HEK293 (cell line): ENCODE results near the gene KCNJ15.

Experiments
- CTCF ChIA-PET: fragments of 350-600 bp; formaldehyde crosslinking; extraction: SDS; loops from one replicate; lab custom pipeline; 2021; ENCODE audit warnings: antibody characterized with exemption; lab: Yijun Ruan, JAX
- POLR2A ChIA-PET: fragments of 300-600 bp; formaldehyde crosslinking; extraction: SDS; loops from one replicate; lab custom pipeline; 2020; ENCODE audit warnings: antibody characterized with exemption, inconsistent platforms; lab: Yijun Ruan, JAX
- H3K27ac ChIP-seq: fragments of 200-500 bp; sonication (Bioruptor generic); 2 replicates; pipeline ENCODE4 v1.5.1; 2014; ENCODE audit warnings: low read depth, low read length, control low read depth, inconsistent platforms; ENCODE audit errors: extremely low read depth
- H3K36me3 ChIP-seq, 2 experiments: fragments of 200-500 bp in 1 of 2; sonication (Bioruptor generic) in 1 of 2; 1 replicate in 1 of 2; 2 replicates in 1 of 2; pipeline ENCODE4 v1.5.1; 2014 to 2017; ENCODE audit warnings: inconsistent platforms in 2 of 2, low read length in 2 of 2; ENCODE audit not compliant: control insufficient read depth in 2 of 2, insufficient read depth in 1 of 2
- H3K4me1 ChIP-seq: fragments of 200-500 bp; sonication (Bioruptor generic); 2 replicates; pipeline ENCODE4 v1.5.1; 2014; ENCODE audit warnings: mild to moderate bottlenecking, low read length, inconsistent platforms; ENCODE audit not compliant: control insufficient read depth, insufficient read depth
- H3K4me3 ChIP-seq: 2 replicates; pipeline ENCODE4 v1.5.1; 2011; ENCODE audit warnings: low read depth, mild to moderate bottlenecking, control low read depth, low read length, moderate library complexity
- H3K9me3 ChIP-seq: fragments of 200-500 bp; sonication (Bioruptor generic); 2 replicates; pipeline ENCODE4 v1.5.1; 2014; ENCODE audit warnings: low read depth, low read length, inconsistent platforms; ENCODE audit not compliant: control insufficient read depth, insufficient read depth
- BCL11B ChIP-seq: fragments of 450-650 bp; formaldehyde crosslinking; IDR thresholded peaks from 2 replicates; pipeline ENCODE4 v1.5.1; 2016; ENCODE audit warnings: low read depth, missing biosample characterization, missing genetic modification characterization
- GFI1B ChIP-seq: fragments of 450-650 bp; formaldehyde crosslinking; IDR thresholded peaks from 2 replicates; pipeline ENCODE4 v1.5.1; 2016; ENCODE audit warnings: missing biosample characterization, missing genetic modification characterization
- GLI2 ChIP-seq: fragments of 450-650 bp; formaldehyde crosslinking; IDR thresholded peaks from 2 replicates; pipeline ENCODE4; 2017; ENCODE audit warnings: missing biosample characterization, missing genetic modification characterization, low read depth, borderline replicate concordance
- GLI4 ChIP-seq: fragments of 450-650 bp; formaldehyde crosslinking; IDR thresholded peaks from 2 replicates; pipeline ENCODE4 v1.5.1; 2016; ENCODE audit warnings: missing biosample characterization, missing genetic modification characterization
- HOXC10 ChIP-seq: sonication (generic); formaldehyde crosslinking; IDR thresholded peaks from 2 replicates; pipeline ENCODE4 v1.8.1; 2023; ENCODE audit warnings: mild to moderate bottlenecking, missing genetic modification reagents
- KLF16 ChIP-seq: fragments of 450-650 bp; formaldehyde crosslinking; IDR thresholded peaks from 2 replicates; pipeline ENCODE4 v1.5.1; 2017; ENCODE audit warnings: missing biosample characterization, missing genetic modification characterization
- SETDB1 ChIP-seq: IDR thresholded peaks from one replicate; pipeline ENCODE4 v1.6.1; 2017; ENCODE audit warnings: mild to moderate bottlenecking, low read length, moderate library complexity, mixed read lengths; ENCODE audit not compliant: insufficient read length
- TRIM28 ChIP-seq: IDR thresholded peaks from 2 replicates; pipeline ENCODE4 v1.6.1; 2011; ENCODE audit warnings: low read length, control low read depth, borderline replicate concordance
- YY2 ChIP-seq: fragments of 450-650 bp; formaldehyde crosslinking; IDR thresholded peaks from 2 replicates; pipeline ENCODE4 v1.5.1; 2016; ENCODE audit warnings: missing biosample characterization, missing genetic modification characterization
- ZBTB21 ChIP-seq: fragments of 450-650 bp; formaldehyde crosslinking; IDR thresholded peaks from 2 replicates; pipeline ENCODE4 v1.5.1; 2017; ENCODE audit warnings: missing biosample characterization, missing genetic modification characterization
- ZBTB8A ChIP-seq: fragments of 450-650 bp; formaldehyde crosslinking; IDR thresholded peaks from 2 replicates; pipeline ENCODE4 v1.5.1; 2016; ENCODE audit warnings: missing biosample characterization, missing genetic modification characterization
- ZNF112 ChIP-seq: fragments of 450-650 bp; formaldehyde crosslinking; IDR thresholded peaks from 2 replicates; pipeline ENCODE4 v1.5.0; 2017; ENCODE audit warnings: missing biosample characterization, missing genetic modification characterization
- ZNF138 ChIP-seq: fragments of 450-650 bp; formaldehyde crosslinking; IDR thresholded peaks from 2 replicates; pipeline ENCODE4 v1.5.1; 2016; ENCODE audit warnings: missing biosample characterization, missing genetic modification characterization, borderline replicate concordance
- ZNF155 ChIP-seq: fragments of 450-650 bp; formaldehyde crosslinking; IDR thresholded peaks from 2 replicates; pipeline ENCODE4 v1.5.1; 2016; ENCODE audit warnings: missing biosample characterization, missing genetic modification characterization
- ZNF248 ChIP-seq: fragments of 450-650 bp; formaldehyde crosslinking; IDR thresholded peaks from 2 replicates; pipeline ENCODE4 v1.5.1; 2017; ENCODE audit warnings: missing biosample characterization, missing genetic modification characterization
- ZNF274 ChIP-seq, 2 experiments: fragments of 200-500 bp in 1 of 2; fragments of 450-650 bp in 1 of 2; sonication (Bioruptor generic) in 1 of 2; formaldehyde crosslinking in 1 of 2; IDR thresholded peaks; 2 replicates each; pipeline versions ENCODE4 v1.5.1 to v1.6.1; 2014 to 2016; ENCODE audit warnings: borderline replicate concordance in 1 of 2, inconsistent platforms in 1 of 2, low read length in 1 of 2, missing biosample characterization in 1 of 2, missing genetic modification characterization in 1 of 2
- ZNF335 ChIP-seq: fragments of 450-650 bp; formaldehyde crosslinking; conservative IDR thresholded peaks from 2 replicates; pipeline ENCODE4 v1.5.1; 2016; ENCODE audit warnings: missing biosample characterization, missing genetic modification characterization
- ZNF341 ChIP-seq: fragments of 450-650 bp; formaldehyde crosslinking; IDR thresholded peaks from 2 replicates; pipeline ENCODE4; 2016; ENCODE audit warnings: low read depth, missing biosample characterization, missing genetic modification characterization
- ZNF350 ChIP-seq: fragments of 450-650 bp; formaldehyde crosslinking; IDR thresholded peaks from 2 replicates; pipeline ENCODE4 v1.5.0; 2017; ENCODE audit warnings: missing biosample characterization, mild to moderate bottlenecking, missing genetic modification characterization
- ZNF555 ChIP-seq: fragments of 450-650 bp; formaldehyde crosslinking; conservative IDR thresholded peaks from 2 replicates; pipeline ENCODE4 v1.5.1; 2017; ENCODE audit warnings: missing biosample characterization, mild to moderate bottlenecking, missing genetic modification characterization, inconsistent platforms
- ZNF571 ChIP-seq: fragments of 450-650 bp; formaldehyde crosslinking; IDR thresholded peaks from 2 replicates; pipeline ENCODE4 v1.5.0; 2017; ENCODE audit warnings: missing biosample characterization, missing genetic modification characterization
- ZNF777 ChIP-seq: fragments of 450-650 bp; formaldehyde crosslinking; IDR thresholded peaks from 2 replicates; pipeline ENCODE4 v1.5.1; 2017; ENCODE audit warnings: missing biosample characterization, missing genetic modification characterization, borderline replicate concordance
- TF ChIP-seq, protein P1 (sequence below): fragments of 450-650 bp; formaldehyde crosslinking; IDR thresholded peaks from 2 replicates; pipeline ENCODE4 v1.5.1; 2016; ENCODE audit warnings: missing biosample characterization, missing genetic modification characterization
- TF ChIP-seq, protein P2 (sequence below): fragments of 450-650 bp; formaldehyde crosslinking; IDR thresholded peaks from 2 replicates; pipeline ENCODE4 v1.5.1; 2017; ENCODE audit warnings: missing biosample characterization, missing genetic modification characterization
- TF ChIP-seq, protein P3 (sequence below): fragments of 450-650 bp; formaldehyde crosslinking; IDR thresholded peaks from 2 replicates; pipeline ENCODE4 v1.5.1; 2016; ENCODE audit warnings: missing biosample characterization, missing genetic modification characterization
- TF ChIP-seq, protein P4 (sequence below): fragments of 450-650 bp; formaldehyde crosslinking; IDR thresholded peaks from 2 replicates; pipeline ENCODE4 v1.5.1; 2017; ENCODE audit warnings: missing biosample characterization, missing genetic modification characterization

The KCNJ15 gene

DNA sequence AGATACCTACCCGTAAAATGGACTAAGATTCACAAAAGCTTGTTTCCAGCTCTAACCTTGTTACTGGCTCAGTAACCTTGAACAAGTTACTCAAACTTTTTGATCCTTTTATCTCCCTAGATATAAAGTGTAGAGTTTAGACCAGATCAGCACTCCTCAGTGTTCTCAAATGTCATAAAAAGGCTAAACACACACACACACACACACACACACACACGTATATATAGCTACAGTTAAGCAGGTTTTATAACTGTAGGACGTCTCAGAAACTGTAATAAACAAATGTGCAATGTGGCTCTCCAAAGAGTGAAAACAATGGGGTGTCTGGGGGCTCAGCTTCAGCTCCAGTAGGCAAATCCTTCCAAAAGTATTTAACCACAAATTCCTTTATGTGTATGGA, 34.0 kb downstream of the KCNJ15 start:
- Histone ChIP-seq H3K27ac (no peak overlapping the region), H3K4me3 (no peak overlapping the region), H3K4me1 (peaks cover 8% of the 10 kb centered on the region; the same call in 1 of the 2 replicates), H3K36me3 (no peaks in the 10 kb centered on the region), H3K9me3 (no peaks in the 10 kb centered on the region)
- ChIA-PET POLR2A (interaction anchor here (0.7 to 0.9 kb wide), 2 partner anchors 62 to 1862 kb away, joined by 3 read pairs; no protein-coding TSS in a partner anchor), CTCF (interaction anchor here (1.6 kb wide), 1 partner anchor 38 kb away, joined by 4 read pairs; no protein-coding TSS in a partner anchor)
- TF ChIP-seq GLI4 (tag by site-specific recombination) (no peak), ZNF341 (tag by site-specific recombination) (no peak), ZBTB21 (no peak), KLF16 (tag by site-specific recombination) (no peak), BCL11B (tag by site-specific recombination) (no peak), ZNF777 (tag by site-specific recombination) (no peak), GLI2 (no peak), ZNF350 (tag by site-specific recombination) (no peak), ZNF274 (IDR thresholded peaks at IDR 0.05; ENCODE audit: low read length) (no peak), ZNF274 (tag by site-specific recombination; IDR thresholded peaks at IDR 0.05; ENCODE audit: borderline replicate concordance) (no peak), SETDB1 (no peak), ZNF571 (tag by site-specific recombination) (no peak)
- TF ChIP-seq, protein P1, sequence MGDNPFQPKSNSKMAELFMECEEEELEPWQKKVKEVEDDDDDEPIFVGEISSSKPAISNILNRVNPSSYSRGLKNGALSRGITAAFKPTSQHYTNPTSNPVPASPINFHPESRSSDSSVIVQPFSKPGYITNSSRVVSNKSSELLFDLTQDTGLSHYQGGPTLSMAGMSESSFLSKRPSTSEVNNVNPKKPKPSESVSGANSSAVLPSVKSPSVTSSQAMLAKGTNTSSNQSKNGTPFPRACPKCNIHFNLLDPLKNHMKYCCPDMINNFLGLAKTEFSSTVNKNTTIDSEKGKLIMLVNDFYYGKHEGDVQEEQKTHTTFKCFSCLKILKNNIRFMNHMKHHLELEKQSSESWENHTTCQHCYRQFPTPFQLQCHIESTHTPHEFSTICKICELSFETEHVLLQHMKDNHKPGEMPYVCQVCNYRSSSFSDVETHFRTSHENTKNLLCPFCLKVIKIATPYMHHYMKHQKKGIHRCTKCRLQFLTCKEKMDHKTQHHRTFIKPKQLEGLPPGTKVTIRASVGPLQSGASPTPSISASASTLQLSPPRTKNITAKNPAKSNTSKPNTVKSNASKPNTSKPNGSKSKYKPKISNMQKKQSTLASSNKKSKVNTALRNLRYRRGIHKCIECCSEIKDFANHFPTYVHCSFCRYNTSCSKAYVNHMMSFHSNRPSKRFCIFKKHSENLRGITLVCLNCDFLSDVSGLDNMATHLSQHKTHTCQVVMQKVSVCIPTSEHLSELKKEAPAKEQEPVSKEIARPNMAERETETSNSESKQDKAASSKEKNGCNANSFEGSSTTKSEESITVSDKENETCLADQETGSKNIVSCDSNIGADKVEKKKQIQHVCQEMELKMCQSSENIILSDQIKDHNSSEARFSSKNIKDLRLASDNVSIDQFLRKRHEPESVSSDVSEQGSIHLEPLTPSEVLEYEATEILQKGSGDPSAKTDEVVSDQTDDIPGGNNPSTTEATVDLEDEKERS (tag by site-specific recombination): no peak
- TF ChIP-seq, protein P2, sequence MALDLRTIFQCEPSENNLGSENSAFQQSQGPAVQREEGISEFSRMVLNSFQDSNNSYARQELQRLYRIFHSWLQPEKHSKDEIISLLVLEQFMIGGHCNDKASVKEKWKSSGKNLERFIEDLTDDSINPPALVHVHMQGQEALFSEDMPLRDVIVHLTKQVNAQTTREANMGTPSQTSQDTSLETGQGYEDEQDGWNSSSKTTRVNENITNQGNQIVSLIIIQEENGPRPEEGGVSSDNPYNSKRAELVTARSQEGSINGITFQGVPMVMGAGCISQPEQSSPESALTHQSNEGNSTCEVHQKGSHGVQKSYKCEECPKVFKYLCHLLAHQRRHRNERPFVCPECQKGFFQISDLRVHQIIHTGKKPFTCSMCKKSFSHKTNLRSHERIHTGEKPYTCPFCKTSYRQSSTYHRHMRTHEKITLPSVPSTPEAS (tag by site-specific recombination): no peak

DNA sequence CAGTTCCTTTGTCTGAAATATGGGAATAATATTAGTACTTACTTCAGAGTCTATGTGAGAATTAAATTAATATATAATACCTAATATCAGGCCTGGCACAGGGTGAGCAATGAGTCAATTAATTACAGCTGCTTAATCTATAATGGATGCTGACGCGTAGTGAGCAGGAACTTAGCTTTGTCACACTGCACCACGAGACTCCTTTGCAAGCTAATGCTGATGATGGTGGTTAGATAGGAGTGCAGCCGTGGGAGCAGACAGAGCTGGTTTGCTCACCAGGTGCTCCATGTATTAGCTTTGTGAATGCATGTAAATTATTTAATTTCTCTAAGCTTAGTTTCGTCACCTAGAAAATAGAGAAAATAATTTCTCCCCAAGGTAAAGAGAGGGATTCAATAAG, 35.1 kb downstream of the KCNJ15 start:
- Histone ChIP-seq H3K4me1 (peaks cover 8% of the 10 kb centered on the region; the same call in 1 of the 2 replicates), H3K27ac (no peak overlapping the region), H3K4me3 (no peak overlapping the region), H3K9me3 (no peaks in the 10 kb centered on the region), H3K36me3 (no peaks in the 10 kb centered on the region)
- CTCF ChIA-PET: interaction anchor here (0.6 kb wide), 1 partner anchor 78 kb away, joined by 3 read pairs; no protein-coding TSS in a partner anchor
- POLR2A ChIA-PET: no interaction called here
- no peak for TF ChIP-seq GFI1B (tag by site-specific recombination)
- TF ChIP-seq ZNF155 (tag by site-specific recombination): no peak
- TF ChIP-seq ZNF335 (tag by site-specific recombination): no peak
- no peak for TF ChIP-seq GLI2
- no peak for TF ChIP-seq ZNF555 (tag by site-specific recombination)
- no peak for TF ChIP-seq TRIM28
- TF ChIP-seq ZBTB8A: no peak
- TF ChIP-seq ZNF248 (tag by site-specific recombination): no peak
- TF ChIP-seq, protein P3, sequence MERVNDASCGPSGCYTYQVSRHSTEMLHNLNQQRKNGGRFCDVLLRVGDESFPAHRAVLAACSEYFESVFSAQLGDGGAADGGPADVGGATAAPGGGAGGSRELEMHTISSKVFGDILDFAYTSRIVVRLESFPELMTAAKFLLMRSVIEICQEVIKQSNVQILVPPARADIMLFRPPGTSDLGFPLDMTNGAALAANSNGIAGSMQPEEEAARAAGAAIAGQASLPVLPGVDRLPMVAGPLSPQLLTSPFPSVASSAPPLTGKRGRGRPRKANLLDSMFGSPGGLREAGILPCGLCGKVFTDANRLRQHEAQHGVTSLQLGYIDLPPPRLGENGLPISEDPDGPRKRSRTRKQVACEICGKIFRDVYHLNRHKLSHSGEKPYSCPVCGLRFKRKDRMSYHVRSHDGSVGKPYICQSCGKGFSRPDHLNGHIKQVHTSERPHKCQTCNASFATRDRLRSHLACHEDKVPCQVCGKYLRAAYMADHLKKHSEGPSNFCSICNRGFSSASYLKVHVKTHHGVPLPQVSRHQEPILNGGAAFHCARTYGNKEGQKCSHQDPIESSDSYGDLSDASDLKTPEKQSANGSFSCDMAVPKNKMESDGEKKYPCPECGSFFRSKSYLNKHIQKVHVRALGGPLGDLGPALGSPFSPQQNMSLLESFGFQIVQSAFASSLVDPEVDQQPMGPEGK (tag by site-specific recombination): no peak
- TF ChIP-seq, protein P4, sequence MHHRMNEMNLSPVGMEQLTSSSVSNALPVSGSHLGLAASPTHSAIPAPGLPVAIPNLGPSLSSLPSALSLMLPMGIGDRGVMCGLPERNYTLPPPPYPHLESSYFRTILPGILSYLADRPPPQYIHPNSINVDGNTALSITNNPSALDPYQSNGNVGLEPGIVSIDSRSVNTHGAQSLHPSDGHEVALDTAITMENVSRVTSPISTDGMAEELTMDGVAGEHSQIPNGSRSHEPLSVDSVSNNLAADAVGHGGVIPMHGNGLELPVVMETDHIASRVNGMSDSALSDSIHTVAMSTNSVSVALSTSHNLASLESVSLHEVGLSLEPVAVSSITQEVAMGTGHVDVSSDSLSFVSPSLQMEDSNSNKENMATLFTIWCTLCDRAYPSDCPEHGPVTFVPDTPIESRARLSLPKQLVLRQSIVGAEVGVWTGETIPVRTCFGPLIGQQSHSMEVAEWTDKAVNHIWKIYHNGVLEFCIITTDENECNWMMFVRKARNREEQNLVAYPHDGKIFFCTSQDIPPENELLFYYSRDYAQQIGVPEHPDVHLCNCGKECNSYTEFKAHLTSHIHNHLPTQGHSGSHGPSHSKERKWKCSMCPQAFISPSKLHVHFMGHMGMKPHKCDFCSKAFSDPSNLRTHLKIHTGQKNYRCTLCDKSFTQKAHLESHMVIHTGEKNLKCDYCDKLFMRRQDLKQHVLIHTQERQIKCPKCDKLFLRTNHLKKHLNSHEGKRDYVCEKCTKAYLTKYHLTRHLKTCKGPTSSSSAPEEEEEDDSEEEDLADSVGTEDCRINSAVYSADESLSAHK (tag by site-specific recombination): no peak
- no peak for TF ChIP-seq ZNF112 (tag by site-specific recombination)
- no peak for TF ChIP-seq HOXC10
- TF ChIP-seq ZNF138 (tag by site-specific recombination): no peak
- TF ChIP-seq YY2 (tag by site-specific recombination): no peak
